Type B pancreatic cell (in vitro differentiated cells): ENCODE results near the gene NRXN2. TPM values are rescaled to one million over a fixed set of nuclear protein-coding genes. Genes with fewer than 3 reads are reported as not detected.

Source experiments
- DNase-seq: peaks from one replicate; pipeline ENCODE4 v3.0.0; 2021; ENCODE audit warnings: mixed read lengths; ENCODE audit not compliant: unreplicated experiment; ENCODE audit errors: extremely low spot score
- H3K27ac Mint-ChIP-seq: 2 replicates; pipeline ENCODE4 v1.8.0; 2021; ENCODE audit warnings: mild to moderate bottlenecking, mixed read lengths
- H3K27me3 Mint-ChIP-seq: 2 replicates; pipeline ENCODE4 v1.8.0; 2021; ENCODE audit warnings: mixed read lengths
- H3K36me3 Mint-ChIP-seq: 2 replicates; pipeline ENCODE4 v1.8.0; 2021; ENCODE audit warnings: mixed read lengths
- H3K4me1 Mint-ChIP-seq: one replicate; pipeline ENCODE4 v1.8.0; 2021; ENCODE audit warnings: mixed read lengths; ENCODE audit not compliant: unreplicated experiment
- H3K4me3 Mint-ChIP-seq: 2 replicates; pipeline ENCODE4 v1.8.0; 2021; ENCODE audit warnings: mild to moderate bottlenecking, mixed read lengths
- H3K9me3 Mint-ChIP-seq: 2 replicates; pipeline ENCODE4 v1.8.0; 2021; ENCODE audit warnings: mixed read lengths
- total RNA-seq: library from RNA; stranded (reverse); gene quantifications from 2 replicates; pipeline ENCODE4 v1.2.1, GENCODE V29; 2021; ENCODE audit warnings: low replicate concordance
- TF ChIP-seq, protein P1 (sequence below): fragments of 200-600 bp; sonication (generic); conservative IDR thresholded peaks from 2 replicates; pipeline ENCODE4 v1.5.0; 2021; ENCODE audit warnings: antibody characterized with exemption, mild to moderate bottlenecking

Gene NRXN2
- total RNA-seq, 1 donor from 2014 or later, result 22.1 TPM

DNA sequence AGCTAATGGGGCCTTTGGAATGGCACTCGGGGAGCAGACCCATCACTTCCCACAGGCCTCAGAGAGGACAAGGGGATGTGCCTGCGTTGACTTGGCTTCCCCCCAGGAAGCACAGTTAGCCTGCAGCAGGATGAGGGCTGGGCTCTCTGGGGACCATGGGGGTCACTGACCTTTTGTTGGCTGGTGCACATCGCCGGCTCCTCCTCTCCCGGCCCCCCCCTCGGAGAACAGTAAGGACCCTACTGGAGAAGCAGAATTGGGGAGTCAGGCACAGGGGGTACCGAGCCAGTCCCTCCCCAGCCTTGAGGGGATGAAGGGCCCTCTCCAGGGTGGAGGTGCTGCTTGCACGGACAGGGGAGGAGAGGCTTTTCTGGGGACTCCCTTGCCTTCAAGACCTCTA is 32.8 kb downstream of the NRXN2 start:
- Mint-ChIP-seq H3K36me3 (no peaks in the 10 kb centered on the region), H3K4me1 (peaks cover 23% of the 10 kb centered on the region), H3K4me3 (no peak overlapping the region), H3K27me3 (peaks cover 58% of the 10 kb centered on the region), H3K27ac (no peak overlapping the region), H3K9me3 (no peaks in the 10 kb centered on the region)
- no peak for DNase-seq
- TF ChIP-seq, protein P1, sequence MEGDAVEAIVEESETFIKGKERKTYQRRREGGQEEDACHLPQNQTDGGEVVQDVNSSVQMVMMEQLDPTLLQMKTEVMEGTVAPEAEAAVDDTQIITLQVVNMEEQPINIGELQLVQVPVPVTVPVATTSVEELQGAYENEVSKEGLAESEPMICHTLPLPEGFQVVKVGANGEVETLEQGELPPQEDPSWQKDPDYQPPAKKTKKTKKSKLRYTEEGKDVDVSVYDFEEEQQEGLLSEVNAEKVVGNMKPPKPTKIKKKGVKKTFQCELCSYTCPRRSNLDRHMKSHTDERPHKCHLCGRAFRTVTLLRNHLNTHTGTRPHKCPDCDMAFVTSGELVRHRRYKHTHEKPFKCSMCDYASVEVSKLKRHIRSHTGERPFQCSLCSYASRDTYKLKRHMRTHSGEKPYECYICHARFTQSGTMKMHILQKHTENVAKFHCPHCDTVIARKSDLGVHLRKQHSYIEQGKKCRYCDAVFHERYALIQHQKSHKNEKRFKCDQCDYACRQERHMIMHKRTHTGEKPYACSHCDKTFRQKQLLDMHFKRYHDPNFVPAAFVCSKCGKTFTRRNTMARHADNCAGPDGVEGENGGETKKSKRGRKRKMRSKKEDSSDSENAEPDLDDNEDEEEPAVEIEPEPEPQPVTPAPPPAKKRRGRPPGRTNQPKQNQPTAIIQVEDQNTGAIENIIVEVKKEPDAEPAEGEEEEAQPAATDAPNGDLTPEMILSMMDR, result no peak

DNA sequence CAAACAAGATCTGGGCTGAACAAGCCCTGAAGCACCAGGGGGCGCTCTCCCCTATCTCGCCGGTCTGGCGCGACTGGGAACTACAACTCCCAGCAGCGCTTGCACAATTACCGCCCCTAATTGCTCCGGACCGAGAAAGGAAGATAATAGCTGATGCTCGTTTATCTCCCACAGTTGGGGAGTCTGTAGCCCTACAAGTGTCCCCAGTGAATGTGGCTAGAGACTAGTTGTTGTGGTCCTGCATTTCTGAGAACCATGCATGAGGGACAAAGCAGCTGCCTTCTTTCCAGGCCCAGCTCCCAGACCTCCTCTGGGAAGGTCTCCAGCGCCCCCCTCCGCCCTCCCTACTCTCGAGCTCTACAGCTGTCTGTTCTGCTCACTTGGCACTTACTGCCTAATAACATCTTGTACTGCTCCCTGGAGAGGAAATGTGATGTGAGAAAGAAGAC is 34.4 kb downstream of the NRXN2 start:
- peaks cover 23% of the 10 kb centered on the region for H3K4me1 Mint-ChIP-seq
- peak; percentile 95 for DNase-seq
- no peaks in the 10 kb centered on the region for H3K36me3 Mint-ChIP-seq
- H3K4me3 Mint-ChIP-seq, result peak overlapping the region; percentile 91
- peaks cover 52% of the 10 kb centered on the region for H3K27me3 Mint-ChIP-seq
- H3K9me3 Mint-ChIP-seq, result no peaks in the 10 kb centered on the region
- H3K27ac Mint-ChIP-seq, result peak overlapping the region; percentile 71
- TF ChIP-seq, protein P1, result peak; percentile 99

DNA sequence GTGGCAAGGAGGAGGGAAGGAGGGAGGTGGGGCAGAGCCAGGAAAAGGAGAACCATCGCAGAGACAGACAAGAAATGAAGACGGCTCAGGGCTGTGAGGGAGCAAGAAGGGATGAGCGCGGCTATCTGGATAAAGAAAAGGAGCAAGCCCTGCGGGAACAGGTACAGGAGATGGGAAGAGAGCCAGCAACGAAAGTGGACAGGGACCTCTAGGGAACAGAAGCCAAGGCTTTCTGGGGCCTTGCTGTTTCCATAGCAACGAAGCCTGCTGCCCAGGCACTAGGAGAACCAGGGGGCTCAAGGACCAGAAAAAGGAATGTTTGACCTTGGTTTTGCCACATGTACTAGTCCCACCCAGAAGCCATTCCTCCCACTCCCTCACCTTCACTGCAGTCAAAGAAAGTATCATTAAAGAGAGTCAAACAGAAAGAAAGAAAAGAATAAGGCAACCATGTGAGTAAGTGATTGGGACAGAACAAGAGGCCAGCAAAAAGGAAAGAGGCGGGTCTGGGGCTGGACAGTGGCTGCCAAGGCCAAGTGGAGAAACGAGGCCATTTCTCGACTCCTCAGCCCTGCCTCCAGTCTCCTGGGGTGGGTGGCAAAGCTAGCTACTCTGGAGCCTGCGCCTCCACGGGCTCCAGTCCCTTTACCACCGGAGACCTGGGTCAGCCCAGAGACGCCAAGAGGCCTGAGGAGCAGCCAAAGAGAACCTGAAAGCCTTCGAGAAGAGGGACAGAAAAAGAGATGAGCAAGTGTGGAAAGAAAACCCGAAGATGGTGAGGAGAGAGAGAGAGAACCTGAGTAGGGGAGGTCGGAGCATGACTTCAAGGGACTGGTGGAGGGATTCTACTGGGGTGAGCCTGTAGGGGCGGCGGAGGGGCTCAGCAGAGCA is 35.1 kb downstream of the NRXN2 start:
- Mint-ChIP-seq H3K27me3 (peaks cover 48% of the 10 kb centered on the region), H3K9me3 (no peaks in the 10 kb centered on the region), H3K4me1 (peaks cover 19% of the 10 kb centered on the region), H3K27ac (peak overlapping the region; percentile 71), H3K4me3 (peak overlapping the region; percentile 91), H3K36me3 (no peaks in the 10 kb centered on the region)
- DNase-seq, result no peak
- TF ChIP-seq, protein P1, result no peak

DNA sequence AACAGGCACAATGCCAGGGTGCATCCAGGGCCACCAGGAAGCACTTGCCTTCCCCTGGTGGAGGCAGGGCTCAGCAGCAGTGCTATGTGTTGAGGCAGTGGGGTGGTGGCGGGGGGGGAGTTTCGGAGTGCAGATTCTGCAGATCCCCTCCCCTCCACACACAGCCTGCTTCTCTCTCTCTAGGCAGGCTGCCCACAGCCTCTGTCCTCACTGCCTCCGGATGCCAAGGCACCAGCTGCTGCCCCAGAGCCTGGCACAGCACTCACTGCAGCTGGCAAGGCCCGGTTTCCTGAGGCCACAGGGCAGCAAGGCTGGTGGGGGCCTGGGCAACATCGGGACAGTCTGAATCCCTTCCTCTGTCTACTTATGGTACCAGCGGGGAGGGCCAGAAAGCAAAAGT is 35.8 kb downstream of the NRXN2 start:
- no peak for DNase-seq
- no peak overlapping the region for H3K27ac Mint-ChIP-seq
- TF ChIP-seq, protein P1, result no peak

DNA sequence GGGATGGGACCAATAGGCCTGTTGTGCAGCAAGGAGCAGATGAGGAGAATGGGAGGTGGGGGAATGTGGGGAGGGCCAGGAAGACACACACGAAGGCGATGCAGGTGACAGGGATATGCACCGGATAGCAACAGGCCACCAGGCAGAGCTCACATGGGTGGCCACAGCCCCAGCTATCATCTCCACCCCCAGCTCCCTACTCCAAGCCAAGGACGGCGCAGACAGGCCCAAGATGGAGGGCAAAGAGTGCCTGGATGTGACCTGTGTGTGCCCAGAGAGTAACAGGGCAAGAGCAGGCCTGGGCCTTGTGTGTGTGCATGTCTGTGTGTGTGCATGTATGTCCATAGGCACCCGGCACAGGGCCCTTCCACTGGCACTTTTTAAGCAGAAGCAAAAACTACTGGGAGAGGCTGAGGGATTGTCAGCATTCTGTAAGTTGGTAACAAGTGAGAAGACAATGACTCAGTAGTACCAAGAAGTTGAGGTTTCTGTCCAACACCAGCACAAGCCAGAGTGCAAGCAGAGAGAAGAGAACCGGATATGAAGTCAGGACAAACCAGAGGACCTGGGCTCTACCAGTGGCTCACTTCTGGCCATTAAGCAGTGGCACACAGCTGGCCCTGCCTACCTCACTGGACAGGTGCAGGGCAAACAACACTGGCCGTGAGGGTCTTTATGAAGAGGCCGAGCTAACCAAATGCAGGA is 36.4 kb downstream of the NRXN2 start:
- DNase-seq, result no peak
- no peaks in the 10 kb centered on the region for H3K36me3 Mint-ChIP-seq
- H3K27ac Mint-ChIP-seq, result no peak overlapping the region
- no peaks in the 10 kb centered on the region for H3K9me3 Mint-ChIP-seq
- TF ChIP-seq, protein P1, result no peak
- H3K4me1 Mint-ChIP-seq, result peaks cover 17% of the 10 kb centered on the region
- no peak overlapping the region for H3K4me3 Mint-ChIP-seq
- peaks cover 42% of the 10 kb centered on the region for H3K27me3 Mint-ChIP-seq

More for the DNA sequence above, 35.8 kb downstream of the NRXN2 start:
- Mint-ChIP-seq H3K9me3 (no peaks in the 10 kb centered on the region), H3K27me3 (peaks cover 47% of the 10 kb centered on the region), H3K36me3 (no peaks in the 10 kb centered on the region), H3K4me1 (peaks cover 17% of the 10 kb centered on the region), H3K4me3 (no peak overlapping the region)
